NK-92 (cell line): Measurements from ENCODE around the gene ENO1.
"Not testable (repeated sequence)": the region's sequence is repeated elsewhere in the genome, so short reads cannot be mapped to it uniquely, and the experiment has no call there.

ENCODE experiments used
- DNase-seq: peaks from one replicate; lab custom pipeline; 2025; ENCODE audit not compliant: unreplicated experiment; lab: John Stamatoyannopoulos, UW

ENO1 gene

DNA sequence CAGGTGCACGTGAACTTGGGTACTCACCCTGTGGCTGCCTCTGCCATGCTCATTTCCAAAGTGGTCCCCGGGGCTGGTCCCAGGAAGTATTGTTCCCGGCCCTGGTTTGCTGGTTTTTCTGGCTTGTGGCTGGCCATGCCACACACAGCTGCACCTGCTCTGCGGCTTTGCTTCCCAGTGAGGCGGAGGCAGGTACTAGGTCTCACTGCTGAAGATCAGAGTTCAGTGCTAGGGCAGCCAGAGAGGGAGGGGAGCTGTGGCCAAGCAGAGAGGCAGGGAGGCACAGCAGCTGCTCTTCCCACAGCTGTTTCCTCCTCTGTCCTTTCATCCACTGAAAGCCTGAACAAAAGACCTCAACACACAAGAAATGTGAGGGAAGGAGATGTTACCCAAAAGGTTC is 30.5 kb downstream of the ENO1 start:
- DNase-seq = no peak

DNA sequence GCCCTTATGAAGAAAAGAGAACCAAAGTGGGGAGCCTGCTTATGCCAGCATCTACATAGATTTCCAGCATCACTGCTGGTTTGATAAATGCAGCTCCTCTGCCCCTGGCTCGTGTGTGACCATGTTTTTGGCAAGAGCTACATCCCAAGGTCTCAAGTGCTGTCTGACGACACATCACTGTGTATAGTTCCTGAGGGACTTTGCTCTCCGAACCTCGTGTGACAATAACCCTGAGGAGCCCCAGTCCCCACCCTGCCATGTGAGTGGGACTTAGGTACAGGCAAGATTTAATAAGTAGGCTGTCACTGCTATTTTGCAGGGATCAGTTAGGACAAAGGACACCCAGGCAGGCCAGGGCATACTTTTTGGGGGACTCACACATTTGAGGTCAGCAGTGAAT is 32.2 kb downstream of the ENO1 start:
- DNase-seq = no peak

DNA sequence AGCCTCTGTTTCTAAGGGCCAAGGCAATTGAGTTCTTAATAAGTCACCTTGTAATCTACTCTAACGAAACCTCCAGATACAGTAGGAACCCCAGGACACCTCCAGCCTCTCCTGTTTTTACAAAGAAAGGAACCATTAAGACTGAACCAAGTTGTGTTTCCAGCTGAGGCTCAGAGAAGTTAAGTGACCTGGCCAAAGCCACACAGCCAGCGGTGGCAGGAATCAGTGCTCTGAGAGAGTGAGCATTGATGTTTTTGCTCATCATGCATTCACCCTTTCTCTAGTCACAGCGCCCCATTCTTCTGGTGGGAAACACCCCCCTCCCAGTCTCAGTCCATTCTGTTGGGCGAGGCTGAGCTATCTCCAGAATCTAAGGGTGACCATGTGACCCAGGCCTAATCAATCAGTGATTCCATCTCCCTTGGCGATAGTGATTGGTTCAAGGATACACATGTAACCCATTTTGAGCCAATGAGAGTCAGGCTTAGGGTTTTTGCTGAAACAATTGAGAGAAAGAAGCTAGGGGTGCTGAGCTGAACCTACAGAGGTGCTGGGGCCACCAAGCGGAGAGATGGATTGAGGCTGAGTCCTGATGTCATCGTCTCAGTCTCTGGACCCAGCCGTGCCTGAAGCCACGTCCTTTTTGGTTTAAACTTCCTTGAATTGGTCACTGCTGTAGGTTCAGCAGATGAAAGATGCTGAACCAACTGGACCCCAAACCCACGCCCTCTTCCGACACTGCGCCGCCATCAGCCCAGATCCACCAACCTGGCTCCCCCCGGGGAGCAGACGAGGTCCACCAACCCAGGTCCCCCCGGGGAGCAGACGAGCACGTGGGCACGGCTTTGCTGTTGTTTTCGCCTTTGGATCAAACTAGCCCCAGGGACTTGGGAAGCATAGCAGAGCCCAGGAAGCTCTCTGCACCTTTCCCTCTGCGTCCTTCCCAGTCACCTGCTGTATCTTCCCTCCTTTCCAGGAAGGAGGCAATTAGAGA is 33.1 kb downstream of the ENO1 start:
- DNase-seq = no peak

DNA sequence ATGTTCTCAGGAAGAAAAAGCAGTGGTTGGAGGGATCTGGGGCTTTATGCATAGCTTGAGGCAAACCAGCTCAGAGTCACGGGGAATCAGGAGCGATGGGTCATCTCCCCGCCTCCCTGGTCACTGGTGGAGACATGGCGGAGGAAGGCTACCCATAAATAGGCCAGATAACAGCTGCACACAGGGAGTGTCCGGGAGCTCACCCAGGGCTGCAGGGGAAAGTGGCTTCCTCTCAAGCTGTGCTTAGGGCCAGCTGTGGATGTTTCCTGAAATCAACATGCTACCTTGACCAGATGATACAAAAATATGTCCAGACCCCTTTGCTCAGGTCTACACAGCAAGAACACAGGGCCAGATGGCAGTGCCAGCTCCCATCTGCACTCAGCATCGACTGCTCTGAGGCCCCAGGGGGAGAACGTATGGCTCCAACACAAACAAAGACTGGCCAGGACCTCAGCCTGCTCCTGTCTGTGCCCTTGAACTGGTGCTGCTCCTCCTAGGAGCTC is 33.9 kb downstream of the ENO1 start:
- DNase-seq = no peak

DNA sequence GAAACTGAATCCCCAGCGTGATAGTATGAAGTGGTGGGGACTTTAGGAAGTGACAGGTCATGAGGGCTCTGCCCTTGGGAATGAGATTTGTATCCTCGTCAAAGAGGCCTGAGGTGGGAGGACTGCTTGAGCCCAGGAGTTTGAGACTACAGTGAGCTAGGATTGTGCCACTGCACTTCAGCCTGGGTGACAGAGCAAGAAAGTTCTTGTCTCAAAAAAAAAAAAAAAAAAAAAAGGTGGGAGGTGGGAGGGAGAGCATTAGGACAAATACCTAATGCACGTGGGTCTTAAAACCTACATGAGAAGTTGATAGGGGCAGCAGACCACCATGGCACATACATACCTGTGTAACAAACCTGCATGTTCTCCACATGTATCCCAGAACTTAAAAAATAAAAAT is 37.1 kb downstream of the ENO1 start:
- DNase-seq = no peak

DNA sequence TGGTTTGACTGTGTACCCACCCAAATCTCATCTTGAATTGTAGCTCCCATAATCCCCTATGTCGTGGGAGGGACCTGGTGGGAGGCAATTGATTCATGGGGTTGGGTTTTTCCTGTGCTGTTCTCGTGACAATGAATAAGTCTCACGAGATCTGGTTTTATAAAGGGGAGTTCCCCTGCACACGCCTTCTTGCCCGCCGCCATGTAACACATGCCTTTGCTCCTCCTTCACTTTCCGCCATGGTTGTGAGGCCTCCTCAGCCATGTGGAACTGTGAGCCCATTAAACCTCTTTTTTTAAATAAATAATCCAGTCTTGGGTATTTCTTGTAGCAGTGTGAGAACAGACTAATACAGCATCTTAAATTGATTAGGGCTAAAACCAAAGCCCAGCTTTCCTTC is 38.5 kb downstream of the ENO1 start:
- no peak for DNase-seq

DNA sequence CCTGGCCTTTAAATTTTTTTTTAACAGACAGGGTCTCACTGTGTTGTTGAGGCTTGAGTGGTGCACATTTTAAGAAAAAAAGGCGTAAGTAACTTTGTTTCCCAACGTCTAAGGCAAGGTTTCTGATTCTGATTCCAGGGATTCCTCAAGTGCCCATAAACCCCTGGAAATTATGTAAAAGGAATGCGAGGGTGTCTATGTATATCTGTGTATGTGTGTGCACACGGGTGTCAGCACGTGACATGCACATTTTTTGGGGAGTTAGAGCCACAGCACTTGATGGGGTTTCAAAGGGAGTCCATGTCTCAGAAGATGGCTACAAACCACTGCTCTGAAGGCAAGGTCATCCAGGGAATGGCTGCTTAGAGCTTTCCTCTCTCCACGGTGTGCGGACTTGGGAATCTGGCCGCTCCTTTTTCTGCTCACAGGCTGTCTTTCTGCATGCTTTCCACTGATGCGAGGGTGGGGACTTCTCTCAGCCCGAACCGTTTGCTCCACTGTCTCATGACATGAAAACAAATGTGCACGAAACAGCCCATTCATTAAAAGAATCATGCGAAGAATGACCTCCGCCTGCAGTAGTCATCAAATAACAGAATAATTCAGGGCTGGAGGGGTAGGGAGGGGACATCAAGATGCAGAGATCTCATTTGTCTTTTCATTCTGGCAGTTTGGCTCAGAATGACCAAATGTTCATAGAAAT is 42.4 kb downstream of the ENO1 start:
- no peak for DNase-seq

DNA sequence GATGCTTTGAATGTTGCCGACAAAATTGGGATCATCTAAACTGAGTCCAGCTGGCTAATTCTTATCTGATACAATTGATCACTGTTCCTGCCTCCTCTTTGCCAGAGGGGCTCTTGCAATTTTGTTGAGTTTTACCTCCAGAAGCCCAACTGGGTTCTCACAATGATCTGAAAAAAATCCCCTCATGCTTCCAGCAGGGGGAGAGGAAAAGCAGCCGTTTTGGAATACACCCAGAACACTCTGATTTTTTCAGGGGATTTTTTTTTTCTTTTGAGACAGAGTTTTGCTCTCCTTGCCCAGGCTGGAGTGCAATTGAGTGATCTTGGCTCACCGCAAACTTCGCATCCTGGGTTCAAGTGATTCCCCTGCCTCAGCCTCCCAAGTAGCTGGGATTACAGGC is 47.1 kb downstream of the ENO1 start:
- no peak for DNase-seq

DNA sequence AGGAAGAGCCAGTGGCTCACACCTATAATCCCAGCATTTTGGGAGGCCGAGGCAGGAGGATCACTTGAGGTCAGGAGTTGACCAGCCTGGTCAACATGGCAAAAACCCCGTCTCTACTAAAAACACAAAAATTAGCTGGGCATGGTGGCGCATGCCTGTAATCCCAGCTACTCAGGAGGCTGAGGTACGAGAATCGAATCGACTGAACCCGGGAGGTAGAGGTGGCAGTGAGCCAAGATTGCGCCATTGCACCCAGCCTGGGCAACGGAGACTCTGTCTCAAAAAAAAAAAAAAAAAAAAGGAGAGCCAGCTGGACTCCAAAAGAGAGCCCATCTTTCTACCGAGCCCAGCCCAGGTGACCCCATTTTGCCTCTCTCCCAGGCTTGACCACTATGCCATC is 47.8 kb downstream of the ENO1 start:
- not testable (repeated sequence) for DNase-seq

DNA sequence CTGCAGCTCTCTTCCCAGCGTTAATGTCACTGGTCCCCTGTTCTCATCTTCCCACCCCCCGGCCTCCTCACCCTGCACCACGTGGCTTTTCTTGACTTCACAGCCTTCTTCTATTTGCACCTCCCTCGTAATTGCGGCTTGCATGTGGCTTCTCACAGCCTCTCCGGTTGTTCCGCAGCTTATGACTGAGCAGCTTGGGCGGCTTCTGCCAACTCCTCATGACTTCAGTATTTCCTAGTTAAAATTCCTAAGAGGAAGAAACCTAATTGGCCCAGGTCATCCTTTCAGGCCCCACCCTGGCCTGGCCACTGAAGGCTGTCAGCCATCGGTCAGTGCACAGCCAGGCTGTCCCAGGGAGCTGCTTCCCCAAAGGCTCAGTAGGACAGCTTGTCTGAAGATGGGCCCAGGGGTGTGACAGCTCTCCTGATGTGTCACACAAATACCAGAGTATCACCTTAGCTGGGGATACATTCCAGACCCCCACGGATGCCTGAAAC is 52.5 kb downstream of the ENO1 start:
- no peak for DNase-seq

DNA sequence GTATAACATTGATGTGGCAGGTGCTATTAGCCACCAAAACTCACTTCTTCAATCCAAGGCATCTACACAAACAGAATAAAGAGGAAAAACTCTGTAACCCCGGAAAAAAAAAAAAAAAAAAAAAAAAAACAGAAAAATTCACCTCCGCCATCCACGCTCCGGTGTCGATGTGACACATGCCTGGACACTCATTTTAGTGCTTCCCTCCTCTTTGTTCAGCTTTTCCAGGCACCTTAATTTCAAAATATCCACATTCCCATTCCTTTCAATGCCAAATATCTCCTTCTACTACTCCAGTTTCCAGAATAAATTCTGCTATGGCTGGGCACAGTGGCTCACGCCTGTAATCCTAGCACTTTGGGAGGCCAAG is 55.2 kb downstream of the ENO1 start:
- no peak for DNase-seq

DNA sequence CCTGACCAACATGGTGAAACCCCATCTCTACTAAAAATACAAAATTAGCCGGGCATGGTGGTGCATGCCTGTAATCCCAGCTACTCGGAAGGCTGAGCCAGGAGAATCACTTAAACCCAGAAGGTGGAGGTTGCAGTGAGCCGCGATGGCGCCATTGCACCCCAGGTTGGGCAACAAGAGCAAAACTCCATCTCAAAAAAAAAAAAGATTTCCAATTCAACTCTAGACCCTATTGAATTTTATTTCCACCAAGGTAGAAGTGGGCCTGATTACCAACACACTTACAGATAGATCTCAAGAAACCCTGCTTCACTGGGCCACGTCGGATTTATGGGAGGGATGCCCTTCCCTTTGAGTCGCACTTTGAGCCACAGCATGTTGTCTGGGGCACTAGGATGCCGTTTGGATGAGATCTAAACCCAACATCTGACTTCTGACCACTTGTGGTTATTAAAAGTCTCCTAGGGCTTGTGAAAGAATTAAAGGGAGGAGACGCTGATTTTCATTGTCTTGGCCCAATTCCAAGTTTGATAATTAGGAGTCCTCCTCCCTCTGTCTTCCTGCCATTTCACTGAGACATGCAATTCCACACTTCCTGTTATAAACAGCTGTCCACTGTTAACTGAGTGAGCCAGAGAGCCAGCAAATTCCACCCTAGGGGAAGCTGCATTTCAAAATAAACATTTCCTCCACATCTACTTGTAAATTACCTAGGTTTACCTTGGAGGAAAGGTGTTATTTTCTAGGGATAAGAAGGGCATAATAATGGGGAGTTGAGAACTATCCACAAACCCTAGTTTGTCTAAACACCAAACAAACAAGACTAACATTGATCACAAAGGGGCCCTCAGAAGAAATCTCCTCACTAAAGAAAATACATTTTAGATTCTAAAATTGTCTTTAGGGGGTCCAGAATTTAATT is 55.9 kb downstream of the ENO1 start:
- DNase-seq = no peak

DNA sequence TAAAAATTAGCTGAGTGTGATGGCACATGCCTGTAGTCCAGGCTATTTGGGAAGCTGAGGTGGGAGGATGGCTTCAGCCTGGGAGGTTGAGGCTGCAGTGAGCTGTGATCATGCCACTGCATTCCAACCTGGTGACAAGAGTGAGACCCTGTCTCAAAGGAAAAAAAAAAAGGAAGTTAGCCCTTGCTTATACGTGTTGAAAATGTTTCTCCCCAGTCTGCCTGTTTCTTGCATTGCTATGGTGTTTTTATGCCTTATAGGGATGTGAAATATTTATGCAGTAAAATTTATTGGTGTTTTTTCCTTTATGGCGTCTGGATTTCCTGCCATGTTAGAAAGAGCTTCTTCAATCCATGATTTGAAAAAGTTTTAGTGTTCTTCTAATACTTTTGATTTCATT is 57.4 kb downstream of the ENO1 start:
- no peak for DNase-seq

DNA sequence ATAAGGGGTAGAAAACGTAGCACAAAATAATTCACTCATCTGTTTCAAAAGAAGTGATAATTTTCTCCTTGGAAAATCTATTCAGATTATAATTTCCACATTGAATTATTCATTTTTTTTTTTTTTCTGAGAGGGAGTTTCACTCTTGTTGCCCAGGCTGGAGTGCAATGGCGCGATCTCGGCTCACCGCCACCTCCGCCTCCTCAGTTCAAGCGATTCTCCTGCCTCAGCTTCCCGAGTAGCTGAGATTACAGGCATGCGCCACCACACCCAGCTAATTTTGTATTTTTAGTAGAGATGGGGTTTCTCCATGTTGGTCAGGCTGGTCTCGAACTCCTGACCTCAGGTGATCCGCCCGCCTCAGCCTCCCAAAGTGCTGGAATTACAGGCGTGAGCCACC is 59.7 kb downstream of the ENO1 start:
- not testable (repeated sequence) for DNase-seq

DNA sequence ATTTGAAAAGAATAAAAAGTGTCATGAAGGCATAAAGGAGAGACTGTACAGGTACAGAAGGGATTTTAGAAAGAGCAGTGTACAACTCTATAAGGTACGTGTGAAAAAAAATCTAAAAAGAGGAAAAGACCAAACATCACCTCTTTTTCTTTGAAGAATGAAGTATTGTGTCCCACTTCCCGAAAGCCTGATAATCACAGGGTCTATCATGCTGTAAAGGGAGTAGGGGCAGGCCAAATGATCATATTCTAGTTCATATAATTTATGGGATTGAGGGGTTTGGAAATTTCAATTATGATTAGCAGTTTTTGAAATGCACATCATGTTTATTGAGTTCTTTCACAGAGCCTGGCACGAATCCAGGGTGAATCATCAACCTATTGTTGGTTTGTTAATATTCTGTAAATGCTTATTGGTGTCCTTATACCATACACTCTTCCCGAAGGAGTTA is 60.1 kb downstream of the ENO1 start:
- no peak for DNase-seq

DNA sequence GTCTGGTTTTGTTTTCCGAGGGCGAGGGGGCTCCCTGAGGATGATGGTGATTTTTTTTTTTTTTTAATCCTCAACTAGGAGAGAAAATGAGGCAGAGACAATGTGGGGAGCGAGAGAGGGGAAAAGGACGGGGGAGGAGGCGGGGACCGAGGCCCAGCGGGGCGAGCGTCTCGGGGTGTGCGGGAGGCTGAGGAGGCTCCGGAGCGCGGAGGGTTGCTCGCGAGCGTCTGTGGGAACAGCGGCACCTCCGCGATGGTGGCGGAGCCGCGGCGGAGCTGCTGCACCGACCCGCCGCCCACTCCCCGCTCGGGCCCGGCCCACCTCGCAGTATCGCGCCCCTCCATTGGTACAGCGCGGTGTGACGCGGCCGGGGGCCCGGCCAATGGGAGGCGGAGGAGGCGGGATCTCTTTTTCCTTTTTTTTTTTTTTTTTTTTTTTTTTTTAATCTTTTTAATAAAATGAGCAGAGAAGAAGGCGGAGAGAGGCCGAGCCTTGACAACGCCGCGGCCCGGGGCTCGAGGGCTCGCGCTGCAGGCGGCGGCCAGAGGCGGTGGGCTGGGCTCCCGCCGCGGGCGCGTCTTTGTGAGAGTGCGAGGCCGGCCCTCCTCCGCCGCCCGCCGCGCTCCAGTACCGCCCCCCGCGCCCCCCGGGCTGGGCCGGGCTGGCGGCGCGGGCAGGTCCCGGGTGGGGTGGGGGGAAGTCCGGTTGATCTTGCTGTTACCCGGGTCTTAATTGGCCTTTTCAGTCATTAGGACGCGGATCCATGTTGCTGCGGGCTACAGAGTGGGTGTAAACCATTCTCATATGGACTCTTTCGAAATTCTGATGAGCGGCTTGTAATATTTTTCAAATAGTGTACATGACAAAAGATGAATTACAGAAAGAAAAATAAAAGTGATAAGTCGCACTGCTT is 60.8 kb downstream of the ENO1 start, which contains the start of gene RERE:
RERE (minus strand) TSS at position 229 of the 913 bp plus-strand sequence.
- DNase-seq = peak; percentile 33

DNA sequence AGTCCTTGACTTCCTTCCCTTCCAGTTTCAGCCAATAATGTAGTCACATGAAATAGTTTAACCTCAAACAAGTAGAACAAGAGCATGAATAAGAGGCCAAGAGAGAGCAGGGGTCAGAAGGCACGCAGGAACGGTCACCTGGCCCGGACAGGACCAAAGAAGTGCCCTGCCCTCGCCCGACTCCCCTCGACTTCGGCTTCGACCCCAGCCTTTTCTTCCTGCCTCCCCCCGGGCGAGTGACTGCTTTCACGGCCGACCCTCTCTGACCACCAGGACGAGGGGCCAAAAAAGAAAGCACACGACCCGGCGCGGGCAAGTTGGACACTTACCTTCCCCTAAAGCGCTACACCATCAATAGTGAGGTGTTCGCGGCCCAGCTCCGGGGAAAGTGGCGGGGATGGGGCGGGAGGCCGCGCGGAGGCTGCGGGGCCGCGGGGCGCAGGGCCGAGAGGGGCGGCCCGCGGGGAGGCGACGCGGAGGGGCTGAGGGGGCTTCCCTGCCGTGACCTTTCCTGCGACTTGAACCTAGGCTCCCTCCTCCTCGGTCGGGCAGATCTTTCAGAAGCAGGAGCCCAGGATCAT is 61.6 kb downstream of the ENO1 start:
- DNase-seq = no peak

DNA sequence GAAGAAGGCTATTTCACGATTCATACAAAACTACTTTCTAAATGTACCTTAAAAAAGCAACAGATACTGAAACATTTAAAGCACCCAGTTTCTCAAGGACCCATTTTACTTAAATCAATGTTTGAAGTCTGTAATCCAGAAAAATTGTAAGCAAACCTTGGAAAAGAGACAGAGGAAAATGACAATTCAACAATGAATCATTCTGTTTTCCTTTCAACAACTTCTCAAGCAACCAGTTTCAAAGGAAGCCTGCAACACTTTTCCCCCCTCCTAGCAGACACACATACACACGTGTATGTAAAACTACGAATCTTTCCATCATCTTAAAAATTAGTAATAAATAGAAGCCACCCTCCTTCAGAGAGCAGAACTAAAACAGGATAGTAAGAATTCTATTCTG is 62.2 kb downstream of the ENO1 start:
- no peak for DNase-seq

DNA sequence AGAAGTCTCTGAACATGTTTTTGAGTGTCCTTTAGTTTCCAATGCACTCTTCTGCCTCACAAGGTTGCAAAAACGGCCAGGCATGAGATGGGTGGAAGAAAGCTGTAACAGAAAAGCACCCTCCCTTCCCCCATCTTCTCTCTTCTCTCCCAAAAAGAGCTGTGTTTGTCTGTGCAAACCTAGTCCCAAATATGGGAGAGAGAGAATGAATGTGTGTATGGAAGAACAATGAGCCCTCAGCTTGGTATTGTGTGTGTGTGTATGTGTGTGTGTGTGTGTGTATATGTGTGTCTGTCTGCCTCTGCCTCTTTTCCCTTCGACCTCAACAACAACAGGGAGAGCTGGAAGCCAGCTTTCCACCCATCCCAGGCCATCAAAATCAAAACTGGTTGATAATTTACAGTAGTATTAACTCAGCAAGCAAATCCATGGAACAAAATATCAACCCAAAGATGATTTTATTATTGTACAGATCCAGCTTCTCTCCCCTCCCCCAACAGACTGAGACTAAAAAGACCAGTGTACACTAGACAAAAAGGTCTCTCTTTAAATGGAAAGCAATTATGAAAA is 62.8 kb downstream of the ENO1 start:
- DNase-seq = no peak
